ENCODE measurements around the gene MYO5B.

The MYO5B gene

DNA sequence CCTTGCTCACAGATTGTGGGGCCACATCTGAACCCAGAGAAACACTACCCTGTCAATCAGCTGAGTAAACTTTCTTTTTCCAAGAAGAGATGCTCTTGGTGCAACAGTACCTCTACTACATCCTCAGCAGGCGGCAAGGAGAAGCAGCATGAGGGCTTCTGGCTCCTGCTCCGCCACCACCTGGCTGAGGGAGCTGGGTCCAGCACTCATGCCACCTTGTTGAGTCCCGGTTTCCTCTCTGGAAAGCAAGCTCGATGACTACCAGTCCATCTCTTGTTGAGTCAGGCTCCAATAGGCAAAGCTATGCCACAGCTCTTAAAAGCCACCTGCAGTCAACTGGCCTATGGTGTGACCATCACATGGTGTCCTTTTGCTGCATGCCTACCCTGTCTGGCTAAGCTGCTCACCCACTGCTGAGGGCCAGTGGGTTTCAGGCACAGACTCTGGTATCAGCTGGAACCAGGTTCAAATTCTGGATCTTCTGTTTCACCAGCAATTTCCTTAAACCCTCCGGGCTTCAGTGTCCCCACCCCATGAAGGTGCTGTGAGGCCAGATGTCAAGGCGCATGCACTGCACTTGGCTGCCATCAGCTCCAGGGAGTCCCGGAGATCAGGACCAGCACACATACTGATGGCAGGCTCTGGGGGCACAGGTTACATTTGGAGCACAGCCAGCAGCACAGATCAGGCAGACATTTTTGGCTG is 339.1 kb downstream of the MYO5B start:
- DNase-seq (ENCODE audit: low read depth): no peak

DNA sequence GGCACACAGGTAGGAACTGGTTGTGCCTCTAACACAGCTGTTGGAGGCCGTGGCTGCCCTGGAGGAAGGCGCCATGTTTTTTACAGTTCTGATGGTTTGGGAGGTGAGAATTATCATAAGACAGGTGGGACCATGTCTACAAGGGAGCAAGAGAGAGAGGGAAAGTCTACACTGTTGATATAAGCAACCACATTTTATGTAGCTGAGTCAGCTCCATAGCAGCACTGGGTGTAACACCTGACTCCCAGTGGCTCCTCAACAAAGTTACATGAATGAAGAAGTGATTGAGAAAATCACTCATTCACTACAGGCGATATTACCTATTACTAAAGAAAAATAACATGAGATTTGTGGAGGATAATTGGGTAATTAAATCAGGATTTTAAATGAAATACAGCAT is 340.3 kb downstream of the MYO5B start:
- DNase-seq (ENCODE audit: low read depth): no peak

DNA sequence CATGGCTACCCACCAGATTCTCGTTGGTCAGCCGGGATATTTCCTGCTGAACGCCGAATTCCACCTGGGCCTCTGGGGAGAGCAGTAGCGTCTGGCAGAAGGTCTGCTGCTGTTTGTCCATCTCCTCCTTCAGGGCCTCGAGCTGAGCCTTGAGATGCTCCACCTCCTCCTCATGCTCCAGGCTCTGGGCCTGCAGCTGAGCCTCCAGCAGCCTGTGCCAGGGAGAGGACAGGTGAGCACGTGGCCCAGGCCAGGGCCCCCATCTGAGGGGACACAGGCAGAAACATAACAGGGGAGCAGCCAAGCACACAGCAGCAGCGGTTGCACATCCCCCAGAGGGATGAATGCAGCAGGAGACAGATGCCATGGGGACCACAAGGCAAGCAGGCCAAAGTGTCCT is 341.5 kb downstream of the MYO5B start:
- no peak for DNase-seq (ENCODE audit: low read depth)

DNA sequence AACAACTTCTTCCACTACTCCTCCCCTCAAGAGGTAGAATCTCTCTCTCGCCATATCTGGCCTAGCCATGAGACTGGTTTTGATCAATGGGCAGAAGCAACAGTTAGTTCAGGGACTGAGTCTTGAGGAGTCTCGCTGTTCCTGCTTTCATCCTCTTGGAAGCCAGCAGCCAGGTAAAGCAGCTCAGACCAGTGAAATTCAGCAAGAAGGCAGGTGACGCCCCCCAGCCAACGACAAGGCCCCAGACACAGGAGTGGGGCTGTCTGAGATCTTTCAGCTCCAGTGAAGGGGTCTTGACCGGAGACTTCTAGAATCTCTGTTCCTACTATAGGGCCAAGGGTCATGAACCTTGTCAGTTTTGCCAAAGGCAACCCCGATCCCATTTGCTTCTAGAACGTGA is 341.9 kb downstream of the MYO5B start:
- no peak for DNase-seq (ENCODE audit: low read depth)

DNA sequence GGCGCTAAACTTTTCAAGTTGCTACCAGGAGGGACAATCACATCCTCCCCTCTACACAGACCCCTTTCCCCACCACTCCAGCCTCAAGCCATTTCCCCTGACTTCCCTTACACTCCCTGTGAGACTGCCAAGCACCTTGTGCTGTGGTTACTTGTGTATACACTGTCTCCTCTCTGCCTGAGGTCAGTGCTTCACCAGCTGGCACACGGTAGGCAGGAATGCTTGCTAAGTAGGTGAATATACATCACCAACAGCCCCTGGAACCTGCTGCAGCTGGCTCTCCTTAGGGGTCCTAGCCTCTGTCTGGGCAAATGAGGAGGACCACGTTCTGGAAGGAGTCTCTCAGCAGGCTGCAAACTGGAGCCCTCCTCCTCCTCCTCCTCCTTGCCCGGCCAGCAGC is 343.3 kb downstream of the MYO5B start:
- DNase-seq (ENCODE audit: low read depth): no peak

DNA sequence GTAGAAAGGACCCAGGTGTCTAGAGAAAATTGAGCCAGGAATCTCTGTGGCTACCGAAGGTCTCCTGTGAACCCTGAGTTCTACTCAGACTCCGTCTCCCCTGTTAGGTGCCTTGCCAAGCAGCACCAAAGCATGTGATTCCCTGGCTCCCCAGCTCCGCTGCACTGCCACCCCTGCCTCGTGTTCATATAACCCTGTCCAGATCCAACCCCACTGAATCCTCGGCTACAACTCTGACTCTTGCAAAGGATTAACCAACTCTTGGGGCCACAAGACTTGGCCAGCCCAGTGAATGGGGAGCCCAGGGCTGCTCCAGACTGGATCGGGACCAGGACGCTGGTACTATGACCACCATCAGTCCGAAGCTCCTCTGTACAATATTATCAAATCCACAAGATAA is 344.3 kb downstream of the MYO5B start:
- no peak for DNase-seq (ENCODE audit: low read depth)

DNA sequence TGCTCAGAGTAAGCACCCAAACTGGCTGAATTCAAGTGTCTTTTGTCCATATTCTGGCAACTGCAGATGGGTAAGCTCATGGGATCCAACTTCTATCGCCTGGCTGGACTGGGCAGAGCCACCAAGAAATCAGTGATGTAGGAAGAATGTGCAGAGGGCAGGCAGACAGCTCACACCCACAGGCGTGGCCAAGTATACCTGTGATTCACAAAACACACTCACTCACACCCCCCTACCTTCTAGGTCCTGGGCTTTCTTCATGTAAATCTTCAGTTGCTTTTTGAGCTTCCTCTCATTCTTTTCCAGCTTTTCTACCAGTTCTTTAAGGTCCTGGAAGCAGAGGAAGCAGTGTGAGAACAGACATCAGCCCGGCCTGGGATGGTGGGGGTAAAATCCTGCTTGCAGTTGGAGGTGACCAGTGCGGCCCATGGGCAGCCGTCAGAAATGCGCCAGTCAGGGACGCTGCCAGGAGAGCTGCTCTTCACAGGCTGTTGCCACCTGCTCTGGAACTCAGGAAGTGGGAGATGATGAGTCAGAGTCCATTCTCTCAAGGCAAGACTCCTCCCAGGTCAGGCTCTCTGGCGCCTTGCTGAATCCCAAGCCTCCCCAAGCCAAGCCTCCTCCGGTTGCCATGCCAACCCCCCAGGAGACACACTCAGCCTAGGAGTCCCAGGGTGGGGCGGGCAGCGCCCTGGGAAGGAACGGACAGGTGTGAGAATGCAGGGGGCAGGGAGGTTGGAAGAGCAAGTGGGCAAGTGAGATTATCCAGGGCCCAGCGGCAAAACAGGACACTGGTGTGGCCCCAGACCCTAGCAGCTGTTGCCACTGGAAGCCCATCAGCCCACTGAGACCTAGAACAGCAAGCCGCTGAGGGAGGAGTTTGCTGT is 345.4 kb downstream of the MYO5B start:
- peak; percentile 98 for DNase-seq (ENCODE audit: low read depth)

DNA sequence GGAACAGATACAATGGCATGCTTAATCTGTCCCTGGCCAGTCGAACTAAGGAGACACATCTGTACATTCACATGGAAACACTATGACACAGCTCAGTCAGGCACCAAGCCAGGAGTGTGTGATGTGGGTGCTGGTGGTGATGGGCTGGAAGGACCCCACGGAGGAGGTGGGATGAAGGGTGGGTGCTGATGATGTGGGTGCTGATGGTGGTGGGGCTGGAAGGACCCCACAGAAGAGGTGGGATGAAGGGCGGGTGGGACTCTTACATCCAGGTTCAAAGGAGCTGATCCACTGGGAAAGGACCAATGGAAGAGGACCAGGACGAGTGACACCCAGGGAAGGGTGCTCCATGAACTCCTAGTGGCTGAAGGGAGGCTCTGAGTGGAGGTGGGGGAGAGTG is 346.8 kb downstream of the MYO5B start:
- DNase-seq (ENCODE audit: low read depth): no peak

DNA sequence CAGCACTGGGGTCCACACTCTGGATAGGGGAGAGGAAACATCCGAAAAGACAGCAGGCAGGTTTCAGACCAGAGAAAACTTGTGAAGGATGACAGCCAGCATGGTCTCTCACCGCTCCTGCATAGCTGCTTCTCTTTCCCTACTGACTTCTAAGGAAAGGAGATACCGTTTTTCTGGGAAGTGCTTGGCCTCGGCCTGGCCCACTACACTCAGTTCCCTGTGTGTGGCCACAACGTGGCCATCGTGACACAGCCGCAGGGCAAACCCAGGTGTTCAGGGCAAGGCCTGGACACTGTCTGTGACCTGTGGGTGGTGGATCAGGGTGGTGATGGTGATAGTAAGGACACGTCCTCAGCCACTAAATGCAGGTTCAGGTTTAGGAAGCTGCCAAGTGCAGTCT is 347.4 kb downstream of the MYO5B start:
- no peak for DNase-seq (ENCODE audit: low read depth)

DNA sequence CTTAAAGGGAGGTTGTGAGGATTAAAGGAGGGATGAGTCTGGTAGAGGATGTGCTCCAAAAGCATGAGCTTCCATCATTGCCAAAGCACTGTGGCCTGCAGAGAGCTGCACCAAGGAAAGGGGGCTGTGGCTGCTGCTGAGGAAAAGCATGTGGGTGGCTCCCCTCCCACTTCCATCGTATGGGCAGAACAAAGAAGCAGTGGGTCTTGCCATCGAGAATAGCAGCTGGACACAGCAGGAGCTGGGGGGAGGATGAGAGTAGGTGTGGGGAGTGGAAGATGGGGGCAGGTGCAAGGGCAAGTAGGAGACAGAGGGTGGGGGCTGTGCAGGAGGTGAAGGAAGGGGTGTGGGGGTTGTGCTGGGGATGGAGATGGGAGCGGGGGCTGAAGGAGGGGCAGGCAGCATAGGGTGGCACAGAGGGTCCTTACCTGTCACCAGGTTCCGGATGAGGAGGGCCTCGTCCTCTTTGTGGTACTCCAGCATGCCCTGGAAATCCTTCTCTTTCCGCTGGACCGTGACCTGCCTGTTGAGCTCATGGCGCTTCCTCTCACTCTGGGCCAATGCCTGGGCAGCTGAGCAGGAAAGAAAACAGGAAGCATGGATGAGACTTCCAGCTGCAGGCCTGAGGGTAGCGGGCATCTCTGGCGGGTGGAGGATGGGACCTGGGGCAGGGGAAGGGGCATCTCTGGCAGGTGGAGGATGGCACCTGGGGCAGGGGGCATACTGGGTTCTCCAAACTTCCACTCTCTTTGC is 348.1 kb downstream of the MYO5B start:
- no peak for DNase-seq (ENCODE audit: low read depth)

DNA sequence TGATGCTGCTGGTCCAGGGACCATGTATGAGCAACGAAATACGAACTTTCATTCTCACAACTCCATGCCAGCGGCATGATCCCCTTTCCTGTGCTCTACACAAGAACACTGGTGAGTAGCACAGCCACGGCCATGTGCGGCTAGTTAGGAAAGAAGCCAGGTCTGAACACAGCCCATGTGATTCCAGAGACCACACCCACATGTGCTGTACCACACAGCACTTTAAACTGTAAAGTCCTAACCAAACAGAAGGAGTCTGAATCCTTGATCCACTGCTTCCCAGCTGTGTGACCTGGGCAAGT is 348.6 kb downstream of the MYO5B start:
- DNase-seq (ENCODE audit: low read depth): peak; percentile 42

DNA sequence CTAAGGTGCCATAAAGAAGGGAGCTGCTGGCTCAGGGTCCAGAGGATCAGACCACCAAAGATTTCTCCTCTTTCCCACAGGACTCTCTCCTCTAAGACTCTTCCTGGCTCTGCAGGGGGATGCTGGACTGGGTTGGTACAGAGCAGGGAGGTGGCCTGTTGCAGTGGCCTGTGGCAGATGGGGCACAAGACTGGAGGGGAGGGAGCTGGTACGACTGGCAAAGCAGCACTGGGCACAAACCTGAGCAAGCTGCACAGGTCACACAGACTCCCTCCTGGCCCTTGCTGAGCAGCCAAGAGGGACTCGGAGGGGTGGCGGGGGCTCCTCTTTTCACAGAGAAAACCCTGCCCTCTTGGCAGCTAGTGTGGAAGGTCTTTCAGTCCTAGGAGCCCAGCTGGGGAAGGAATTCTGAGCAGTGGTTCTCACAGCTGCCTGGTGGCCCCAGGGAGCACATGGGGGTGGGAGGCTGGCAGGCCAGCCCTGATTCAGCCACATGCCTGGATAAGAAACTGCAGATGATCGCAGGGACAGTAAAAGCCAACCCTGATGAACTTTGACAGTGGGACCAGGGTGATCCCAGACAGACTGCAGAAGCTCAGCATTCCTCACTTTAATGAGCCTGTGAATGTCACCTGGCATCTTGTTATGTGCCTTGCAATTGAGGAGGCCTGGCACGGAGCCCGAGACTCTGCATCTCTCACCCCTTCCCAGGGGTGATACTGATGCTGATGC is 349.2 kb downstream of the MYO5B start:
- DNase-seq (ENCODE audit: low read depth): no peak

DNA sequence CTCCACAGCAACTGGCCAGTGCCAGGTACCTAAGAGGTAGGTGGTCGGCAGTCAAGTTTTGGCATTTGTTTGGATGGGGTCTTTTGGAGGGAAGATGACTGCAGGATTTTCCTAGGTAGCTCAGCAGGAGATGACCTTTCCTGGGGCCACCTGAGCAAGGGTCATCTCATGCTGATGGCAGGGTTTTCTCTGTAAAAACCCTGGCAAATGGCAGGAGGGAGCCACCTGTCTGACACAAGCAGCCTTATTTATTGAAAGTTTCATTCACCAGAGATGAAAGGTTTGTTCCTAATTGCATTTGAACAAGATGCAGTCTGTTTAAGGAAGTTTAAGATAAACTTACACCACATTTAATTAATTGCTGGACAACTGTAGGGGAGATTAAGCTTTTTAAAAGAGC is 350.0 kb downstream of the MYO5B start:
- DNase-seq (ENCODE audit: low read depth): no peak

DNA sequence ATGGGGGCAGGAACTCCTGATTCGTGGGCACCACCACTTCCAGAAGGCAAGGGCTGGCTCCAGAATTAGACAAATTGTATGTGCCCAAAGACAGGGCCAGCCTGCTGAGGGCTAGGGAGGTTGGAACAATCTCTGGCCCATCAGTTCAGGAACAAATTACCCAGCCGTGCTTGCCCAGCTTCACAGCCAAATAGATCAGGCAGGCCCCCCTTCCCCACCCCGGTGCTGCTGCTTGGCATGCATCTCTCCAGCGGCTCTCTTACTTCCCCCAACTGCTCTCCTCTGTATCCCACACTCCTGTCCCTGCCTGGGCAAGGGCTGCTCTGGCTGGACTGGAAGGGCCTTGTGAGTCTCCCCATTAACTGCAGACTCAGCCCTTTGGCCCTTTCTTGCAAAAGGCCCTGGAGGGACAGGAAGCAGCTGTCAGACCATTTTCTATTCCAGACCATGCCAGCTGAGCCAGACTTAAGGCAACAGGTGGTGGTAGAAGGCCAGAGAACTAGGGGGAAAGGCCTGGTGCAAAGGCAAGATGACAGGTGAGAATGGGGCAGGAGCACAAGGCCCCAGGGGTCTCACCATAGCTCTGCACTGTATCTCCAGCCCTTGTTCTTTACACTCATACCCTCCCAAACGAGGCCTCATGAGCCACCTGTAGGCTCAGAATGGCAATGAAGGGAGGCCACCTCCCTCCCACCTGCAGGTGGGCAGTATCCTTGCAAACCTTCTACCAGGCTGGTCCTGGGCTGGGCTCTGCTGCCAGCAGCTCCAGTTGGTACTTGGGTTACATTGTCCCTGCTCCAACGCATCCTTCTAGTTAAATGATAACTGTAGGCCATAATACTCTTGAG is 350.9 kb downstream of the MYO5B start:
- DNase-seq (ENCODE audit: low read depth): no peak

DNA sequence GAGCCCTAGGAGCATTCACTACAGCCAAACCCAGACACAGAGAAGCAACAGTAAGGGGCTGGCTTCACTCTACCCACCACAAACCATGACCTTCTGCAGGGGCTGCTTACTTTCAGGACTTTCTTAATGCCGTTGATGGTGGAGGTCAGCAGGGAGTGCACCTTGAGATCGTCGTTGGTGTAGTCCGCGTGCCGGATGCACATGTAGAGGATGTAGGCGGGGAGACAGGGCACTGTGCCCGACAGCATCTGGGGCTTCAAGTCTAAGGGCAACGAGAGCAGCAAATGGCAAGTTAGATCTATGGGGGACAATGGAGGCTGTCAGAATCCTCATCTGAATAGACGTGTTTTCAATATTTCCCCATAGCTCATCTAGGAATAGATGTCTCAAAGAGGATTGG is 351.8 kb downstream of the MYO5B start:
- no peak for DNase-seq (ENCODE audit: low read depth)

DNA sequence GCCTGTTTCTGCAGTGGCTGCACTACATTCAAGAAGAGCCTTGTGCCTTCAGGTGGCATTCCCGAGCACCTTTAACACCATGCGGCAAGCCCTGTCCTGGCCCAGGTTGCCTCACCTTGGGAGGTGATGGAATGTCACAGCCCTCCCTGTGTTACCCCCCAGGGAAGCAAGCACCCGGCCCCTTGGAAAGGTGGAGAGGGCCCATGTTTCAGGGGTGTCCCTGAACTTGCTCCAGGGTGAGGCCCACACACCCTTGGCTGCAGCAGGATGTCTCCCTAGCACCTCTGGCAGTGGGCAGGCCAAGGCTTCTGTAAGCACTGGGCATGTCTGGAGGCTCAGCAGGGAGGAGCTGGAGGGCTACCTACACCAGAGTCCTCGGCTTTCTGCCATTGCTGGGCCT is 352.3 kb downstream of the MYO5B start:
- no peak for DNase-seq (ENCODE audit: low read depth)

DNA sequence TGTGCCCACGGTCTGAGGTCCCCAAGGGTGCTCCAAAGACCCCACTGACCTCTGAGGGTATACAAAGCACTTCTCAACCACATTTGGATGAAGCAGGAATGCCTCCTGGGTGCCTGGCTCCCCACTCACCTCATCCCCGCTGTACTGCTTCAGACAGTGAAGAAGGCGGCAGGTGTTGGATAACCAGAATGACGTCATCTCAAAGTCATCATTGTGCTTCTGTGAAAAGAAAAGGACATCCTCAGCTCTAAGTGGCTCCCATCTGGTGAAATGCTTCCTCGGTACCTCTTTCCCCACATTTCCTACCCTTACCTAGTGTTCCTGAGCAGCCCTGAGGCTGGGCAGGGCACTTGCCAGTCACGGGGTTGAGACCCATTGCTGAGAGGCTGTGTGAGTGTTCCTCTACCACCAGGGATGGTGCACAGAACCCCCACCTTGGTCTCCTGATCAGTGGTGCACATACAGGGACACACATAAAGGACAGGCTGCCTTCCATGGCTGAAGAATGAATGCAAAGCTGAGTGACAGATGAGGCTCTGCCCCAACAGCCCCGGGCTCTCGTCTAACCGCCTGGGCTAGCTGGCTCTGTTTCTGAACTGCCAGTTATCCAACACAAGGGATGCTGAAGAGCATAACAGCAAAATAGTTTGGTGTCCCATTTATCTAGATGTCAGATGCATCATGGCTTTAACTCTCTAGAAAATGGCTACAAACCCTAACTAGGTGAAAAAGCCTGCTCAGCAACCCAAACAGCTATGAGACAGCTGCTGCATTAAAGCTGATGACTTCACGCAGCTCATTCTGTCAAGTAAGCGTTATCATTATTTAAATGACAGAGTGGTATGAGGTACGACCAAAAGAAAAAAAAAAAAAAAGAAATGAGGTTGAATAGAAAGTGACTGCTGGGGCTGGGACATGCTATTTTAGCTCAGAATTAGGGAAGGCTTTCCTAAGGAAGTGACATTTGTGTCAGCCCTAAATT is 353.4 kb downstream of the MYO5B start:
- no peak for DNase-seq (ENCODE audit: low read depth)

DNA sequence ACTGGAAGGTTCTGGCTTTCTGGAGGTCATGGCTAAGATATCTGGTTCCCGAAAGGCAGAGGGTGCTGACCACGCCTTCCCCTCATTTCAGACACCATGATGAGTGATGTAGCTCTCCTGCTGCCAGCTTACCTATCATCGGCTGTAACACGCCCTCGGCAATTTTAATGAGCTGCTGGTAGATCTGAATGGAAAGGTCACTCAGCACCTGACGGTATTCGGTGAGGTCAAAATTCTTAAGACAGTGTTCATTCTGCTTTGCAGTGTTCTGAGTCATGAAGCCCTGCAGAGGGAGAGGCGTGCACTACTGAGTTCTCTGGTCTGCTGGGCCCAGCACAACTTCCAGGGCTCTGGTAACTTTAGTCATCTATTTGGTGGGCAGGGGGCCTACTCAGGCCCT is 355.9 kb downstream of the MYO5B start:
- DNase-seq (ENCODE audit: low read depth): peak; percentile 85

DNA sequence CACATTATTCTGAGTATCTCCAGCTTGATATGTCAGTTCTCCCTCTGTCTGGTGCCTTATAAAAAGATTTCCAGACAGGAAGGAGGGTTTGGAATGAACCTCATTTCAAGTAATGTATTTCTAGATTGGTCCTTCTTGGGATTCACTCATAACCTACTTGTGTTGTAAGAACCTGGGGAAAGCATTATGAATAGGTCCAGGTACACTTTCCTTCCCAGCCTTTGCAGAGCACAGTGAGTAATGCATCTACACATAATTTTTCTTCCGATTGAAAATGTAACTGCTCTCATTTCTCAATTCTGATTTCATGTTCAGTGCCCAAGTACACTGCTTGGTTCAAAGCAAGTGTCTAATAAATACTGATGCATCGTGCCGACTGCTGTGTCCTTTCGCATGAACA is 356.6 kb downstream of the MYO5B start:
- no peak for DNase-seq (ENCODE audit: low read depth)

DNA sequence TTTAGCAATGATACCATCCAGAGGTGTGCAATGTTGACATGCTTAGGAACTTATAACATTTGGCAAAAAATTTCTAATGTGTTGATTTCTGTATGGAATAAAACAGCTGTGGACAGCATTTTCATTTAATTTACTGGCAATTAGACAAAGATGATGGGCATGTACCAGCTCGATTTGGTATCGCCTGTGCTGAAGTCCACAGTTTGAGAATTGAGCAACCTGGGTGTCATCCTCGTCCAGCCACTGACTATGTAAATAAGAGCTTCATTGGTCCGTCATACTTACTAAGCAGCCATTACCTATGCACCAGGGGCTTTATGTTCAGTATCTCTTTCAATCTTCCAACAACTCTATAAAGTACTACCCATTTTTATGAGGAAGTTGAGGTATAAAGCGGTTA is 357.1 kb downstream of the MYO5B start:
- no peak for DNase-seq (ENCODE audit: low read depth)

All from ELR (cell line).